Measurements from ENCODE around the gene TTC21A.

DNA sequence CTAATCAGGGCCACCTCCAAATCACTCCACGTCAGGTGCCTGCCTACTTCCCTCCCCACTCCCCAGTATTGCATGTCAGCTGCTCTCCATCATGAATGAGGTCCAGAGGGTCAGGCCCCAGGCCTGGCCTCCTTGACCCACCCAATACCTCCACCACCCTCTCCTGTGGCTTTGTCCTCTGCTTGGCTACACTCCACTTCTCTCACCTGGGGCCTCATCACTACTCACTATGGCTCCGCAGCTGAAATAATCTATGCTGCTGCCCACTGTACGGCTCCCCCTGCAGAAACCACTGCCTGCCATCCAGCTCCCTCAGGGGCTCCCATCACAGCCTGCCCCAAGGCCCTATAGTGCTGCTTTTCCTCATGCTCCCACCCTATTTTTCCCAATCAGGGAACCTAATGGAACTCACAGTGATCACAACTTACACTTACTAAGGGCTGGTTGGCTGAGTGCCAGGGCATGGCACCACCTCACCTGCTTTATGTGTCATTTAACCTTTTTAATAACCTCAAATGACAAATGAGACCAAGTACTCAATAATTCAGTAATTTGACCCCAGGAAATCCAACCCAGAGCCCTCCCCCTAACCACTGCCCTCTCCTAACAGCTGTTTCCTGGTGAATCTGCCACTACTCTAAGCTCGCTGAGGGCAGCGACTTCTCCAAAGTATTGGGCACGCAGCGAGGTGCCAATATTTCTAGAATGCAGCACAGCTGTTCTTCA is 2.4 kb upstream of the TTC21A start:
- TF ChIP-seq, protein P1, sequence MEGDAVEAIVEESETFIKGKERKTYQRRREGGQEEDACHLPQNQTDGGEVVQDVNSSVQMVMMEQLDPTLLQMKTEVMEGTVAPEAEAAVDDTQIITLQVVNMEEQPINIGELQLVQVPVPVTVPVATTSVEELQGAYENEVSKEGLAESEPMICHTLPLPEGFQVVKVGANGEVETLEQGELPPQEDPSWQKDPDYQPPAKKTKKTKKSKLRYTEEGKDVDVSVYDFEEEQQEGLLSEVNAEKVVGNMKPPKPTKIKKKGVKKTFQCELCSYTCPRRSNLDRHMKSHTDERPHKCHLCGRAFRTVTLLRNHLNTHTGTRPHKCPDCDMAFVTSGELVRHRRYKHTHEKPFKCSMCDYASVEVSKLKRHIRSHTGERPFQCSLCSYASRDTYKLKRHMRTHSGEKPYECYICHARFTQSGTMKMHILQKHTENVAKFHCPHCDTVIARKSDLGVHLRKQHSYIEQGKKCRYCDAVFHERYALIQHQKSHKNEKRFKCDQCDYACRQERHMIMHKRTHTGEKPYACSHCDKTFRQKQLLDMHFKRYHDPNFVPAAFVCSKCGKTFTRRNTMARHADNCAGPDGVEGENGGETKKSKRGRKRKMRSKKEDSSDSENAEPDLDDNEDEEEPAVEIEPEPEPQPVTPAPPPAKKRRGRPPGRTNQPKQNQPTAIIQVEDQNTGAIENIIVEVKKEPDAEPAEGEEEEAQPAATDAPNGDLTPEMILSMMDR (conservative IDR thresholded peaks at IDR 0.05; ENCODE audit: low read depth in 2 of 2), result no peak
- no peak for TF ChIP-seq NANOG (IDR thresholded peaks at IDR 0.05; ENCODE audit: borderline replicate concordance)
- no peak for TF ChIP-seq EZH2 (IDR thresholded peaks at IDR 0.05; ENCODE audit: low read depth, unreplicated experiment)
- no peak for TF ChIP-seq POLR2AphosphoS5 (IDR thresholded peaks at IDR 0.05; ENCODE audit: low read depth)
- TF ChIP-seq JUNB (IDR thresholded peaks at IDR 0.05; ENCODE audit: unreplicated experiment), result no peak
- no peak for TF ChIP-seq EZH2phosphoT487 (IDR thresholded peaks at IDR 0.05; ENCODE audit: unreplicated experiment)

Measured in GM23338 (cell line).